Measurements from ENCODE around the gene ERICH3. TPM values are rescaled to one million over a fixed set of nuclear protein-coding genes. Genes with fewer than 3 reads are reported as not detected.

Gene ERICH3
- polyA plus RNA-seq, 4 donors = 0.15 to 0.32 TPM; not detected in 2

DNA sequence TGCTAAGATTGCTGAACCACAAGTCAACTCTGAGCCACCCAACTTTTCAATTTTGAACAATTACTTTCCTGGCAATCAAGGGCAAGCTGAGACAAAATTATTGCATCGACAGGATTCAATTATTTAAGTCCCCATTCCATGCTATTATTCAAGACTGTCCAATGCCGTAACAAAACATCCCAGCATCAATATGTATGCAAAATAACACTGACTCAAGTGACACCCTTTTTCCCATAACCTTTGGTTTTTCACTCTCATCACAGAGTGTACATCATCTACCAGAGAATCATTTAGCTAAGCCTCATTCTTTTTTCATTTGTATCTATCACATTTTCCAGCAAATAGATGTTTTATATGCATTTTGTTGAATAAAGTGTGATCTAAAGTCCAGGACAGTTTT is 54.6 kb downstream of the ERICH3 start:
- 76 to 82% (median 78%) methylated on average over 2 of the region's 2 CpGs for WGBS, 3 donors
- Histone ChIP-seq H3K4me3 (ENCODE audit: low read depth in 1 of 3, low read length in 3 of 3) (no peak overlapping the region), H3K27ac (ENCODE audit: low read depth in 1 of 3, low read length in 2 of 3) (no peak overlapping the region), H3K27me3 (ENCODE audit: control insufficient read depth in 3 of 3, insufficient read depth in 3 of 3, low read length in 3 of 3) (no peaks in the 10 kb centered on the region), H3K9me3 (ENCODE audit: control insufficient read depth in 2 of 2, insufficient read depth in 1 of 2, low read depth in 1 of 2, low read length in 1 of 2) (no peaks in the 10 kb centered on the region), H3K36me3 (ENCODE audit: control insufficient read depth in 3 of 3, insufficient read depth in 2 of 3, low read depth in 1 of 3, low read length in 3 of 3) (no peaks in the 10 kb centered on the region), H3K4me1 (ENCODE audit: control insufficient read depth in 3 of 3, insufficient read depth in 2 of 3, low read depth in 1 of 3, low read length in 2 of 3) (no peaks in the 10 kb centered on the region)
- DNase-seq = no peak
- FAIRE-seq = no peak

DNA sequence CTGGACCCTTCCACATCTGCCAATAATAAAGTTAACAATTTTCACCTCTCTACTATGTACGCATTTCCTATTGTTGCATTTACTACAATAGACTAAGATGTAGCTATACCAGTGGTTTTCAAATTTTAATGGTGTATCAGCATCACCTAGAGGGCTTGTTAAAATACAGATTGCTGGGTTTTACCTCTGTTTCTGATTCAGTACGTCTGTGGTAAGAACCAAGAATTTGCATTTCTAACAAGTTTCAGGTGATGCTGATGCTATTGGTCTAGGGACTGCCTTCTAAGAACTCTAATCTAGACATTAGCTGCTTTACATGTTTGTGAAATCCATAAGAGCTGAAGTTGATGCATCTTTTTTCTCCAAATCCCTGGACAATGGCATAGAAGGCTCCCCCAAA is 59.7 kb downstream of the ERICH3 start:
- Histone ChIP-seq H3K36me3 (ENCODE audit: control insufficient read depth in 3 of 3, insufficient read depth in 2 of 3, low read depth in 1 of 3, low read length in 3 of 3) (no peaks in the 10 kb centered on the region), H3K4me3 (ENCODE audit: low read depth in 1 of 3, low read length in 3 of 3) (no peak overlapping the region), H3K27ac (ENCODE audit: low read depth in 1 of 3, low read length in 2 of 3) (no peak overlapping the region), H3K9me3 (ENCODE audit: control insufficient read depth in 2 of 2, insufficient read depth in 1 of 2, low read depth in 1 of 2, low read length in 1 of 2) (no peaks in the 10 kb centered on the region), H3K4me1 (ENCODE audit: control insufficient read depth in 3 of 3, insufficient read depth in 2 of 3, low read depth in 1 of 3, low read length in 2 of 3) (no peaks in the 10 kb centered on the region), H3K27me3 (ENCODE audit: control insufficient read depth in 3 of 3, insufficient read depth in 3 of 3, low read length in 3 of 3) (no peaks in the 10 kb centered on the region)
- DNase-seq (no peak), FAIRE-seq (no peak)
- WGBS, 3 donors = 71 to 73% (median 72%) methylated on average over 2 of the region's 2 CpGs

DNA sequence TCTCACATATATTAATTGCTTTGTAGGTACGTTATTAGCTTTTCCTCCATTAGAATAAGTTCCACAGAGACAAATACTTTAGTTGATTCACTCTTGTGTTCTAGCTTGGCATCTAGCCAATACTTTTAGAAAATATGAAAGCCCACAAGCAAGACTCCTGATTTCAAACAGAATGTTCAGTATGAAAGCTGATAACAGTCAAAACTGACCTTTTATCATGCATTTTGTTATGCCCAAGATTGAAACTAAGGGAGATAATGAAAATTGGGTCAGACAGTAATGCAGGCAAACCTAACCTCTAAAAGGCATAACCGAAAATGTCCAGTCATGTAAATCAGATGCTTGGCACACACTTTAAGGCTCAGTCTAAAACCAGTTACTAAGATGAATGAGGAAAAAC is 61.7 kb downstream of the ERICH3 start:
- Histone ChIP-seq H3K4me3 (ENCODE audit: low read depth in 1 of 3, low read length in 3 of 3) (no peak overlapping the region), H3K9me3 (ENCODE audit: control insufficient read depth in 2 of 2, insufficient read depth in 1 of 2, low read depth in 1 of 2, low read length in 1 of 2) (no peaks in the 10 kb centered on the region), H3K27me3 (ENCODE audit: control insufficient read depth in 3 of 3, insufficient read depth in 3 of 3, low read length in 3 of 3) (no peaks in the 10 kb centered on the region), H3K27ac (ENCODE audit: low read depth in 1 of 3, low read length in 2 of 3) (no peak overlapping the region), H3K36me3 (ENCODE audit: control insufficient read depth in 3 of 3, insufficient read depth in 2 of 3, low read depth in 1 of 3, low read length in 3 of 3) (no peaks in the 10 kb centered on the region), H3K4me1 (ENCODE audit: control insufficient read depth in 3 of 3, insufficient read depth in 2 of 3, low read depth in 1 of 3, low read length in 2 of 3) (no peaks in the 10 kb centered on the region)
- DNase-seq = no peak
- no peak for FAIRE-seq
- 66 to 83% (median 79%) methylated on average over 2 of the region's 2 CpGs for WGBS, 3 donors

DNA sequence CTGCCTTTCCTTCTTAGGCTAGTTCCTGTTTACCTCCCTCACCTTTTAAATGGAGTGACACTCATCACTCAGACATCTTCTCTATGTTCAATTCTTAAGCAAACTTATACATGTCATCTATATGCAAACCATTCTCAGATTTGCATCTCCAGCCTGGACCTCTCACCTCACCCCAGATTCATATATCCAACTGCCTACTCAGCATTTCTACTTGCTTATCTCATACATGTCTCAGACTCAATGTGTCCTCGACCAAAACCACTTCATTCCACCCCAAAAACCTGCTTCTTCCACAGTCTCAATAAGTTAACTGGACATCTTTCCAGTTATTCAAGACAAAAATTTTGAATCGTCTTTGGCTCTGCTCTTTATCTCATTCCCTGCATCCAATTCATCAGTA is 62.6 kb downstream of the ERICH3 start:
- Histone ChIP-seq H3K9me3 (ENCODE audit: control insufficient read depth in 2 of 2, insufficient read depth in 1 of 2, low read depth in 1 of 2, low read length in 1 of 2) (no peaks in the 10 kb centered on the region), H3K4me3 (ENCODE audit: low read depth in 1 of 3, low read length in 3 of 3) (no peak overlapping the region), H3K27ac (ENCODE audit: low read depth in 1 of 3, low read length in 2 of 3) (no peak overlapping the region), H3K36me3 (ENCODE audit: control insufficient read depth in 3 of 3, insufficient read depth in 2 of 3, low read depth in 1 of 3, low read length in 3 of 3) (no peaks in the 10 kb centered on the region), H3K27me3 (ENCODE audit: control insufficient read depth in 3 of 3, insufficient read depth in 3 of 3, low read length in 3 of 3) (no peaks in the 10 kb centered on the region), H3K4me1 (ENCODE audit: control insufficient read depth in 3 of 3, insufficient read depth in 2 of 3, low read depth in 1 of 3, low read length in 2 of 3) (no peaks in the 10 kb centered on the region)
- 40 to 63% (median 41%) methylated on average over 2 of the region's 2 CpGs for WGBS, 3 donors
- FAIRE-seq = no peak
- no peak for DNase-seq

DNA sequence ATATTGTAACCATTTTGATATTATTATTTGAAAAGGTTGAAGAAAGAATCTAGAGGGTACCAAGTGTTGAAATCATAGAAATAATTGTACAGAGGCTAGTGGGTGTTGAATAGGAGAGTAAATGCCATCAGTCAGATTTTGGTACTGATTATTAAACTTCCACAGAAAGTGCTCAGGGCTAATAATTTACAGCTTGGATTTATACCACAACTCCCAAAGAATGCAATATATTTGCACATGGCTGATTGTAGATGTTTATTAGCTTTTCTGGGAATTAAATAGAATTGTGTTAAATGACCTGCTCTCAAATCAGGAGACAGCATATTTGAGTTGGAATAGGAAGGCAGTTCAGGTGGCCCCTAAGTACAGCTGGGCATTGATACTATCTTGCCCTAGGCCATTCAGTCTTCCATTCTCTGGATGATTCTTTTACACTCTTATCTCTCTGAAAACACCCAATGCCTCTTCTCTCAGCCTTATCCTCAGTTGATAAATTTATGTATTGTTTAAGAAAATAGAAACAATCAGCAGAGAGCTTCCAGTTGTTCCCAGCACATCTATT is 63.7 kb downstream of the ERICH3 start:
- FAIRE-seq = no peak
- no peak overlapping the region for H3K4me3 ChIP-seq (ENCODE audit: low read depth in 1 of 3, low read length in 3 of 3)
- DNase-seq = no peak
- H3K9me3 ChIP-seq (ENCODE audit: control insufficient read depth in 2 of 2, insufficient read depth in 1 of 2, low read depth in 1 of 2, low read length in 1 of 2) = no peaks in the 10 kb centered on the region
- H3K27me3 ChIP-seq (ENCODE audit: control insufficient read depth in 3 of 3, insufficient read depth in 3 of 3, low read length in 3 of 3) = no peaks in the 10 kb centered on the region
- H3K27ac ChIP-seq (ENCODE audit: low read depth in 1 of 3, low read length in 2 of 3) = no peak overlapping the region
- no peaks in the 10 kb centered on the region for H3K36me3 ChIP-seq (ENCODE audit: control insufficient read depth in 3 of 3, insufficient read depth in 2 of 3, low read depth in 1 of 3, low read length in 3 of 3)
- H3K4me1 ChIP-seq (ENCODE audit: control insufficient read depth in 3 of 3, insufficient read depth in 2 of 3, low read depth in 1 of 3, low read length in 2 of 3) = no peaks in the 10 kb centered on the region

DNA sequence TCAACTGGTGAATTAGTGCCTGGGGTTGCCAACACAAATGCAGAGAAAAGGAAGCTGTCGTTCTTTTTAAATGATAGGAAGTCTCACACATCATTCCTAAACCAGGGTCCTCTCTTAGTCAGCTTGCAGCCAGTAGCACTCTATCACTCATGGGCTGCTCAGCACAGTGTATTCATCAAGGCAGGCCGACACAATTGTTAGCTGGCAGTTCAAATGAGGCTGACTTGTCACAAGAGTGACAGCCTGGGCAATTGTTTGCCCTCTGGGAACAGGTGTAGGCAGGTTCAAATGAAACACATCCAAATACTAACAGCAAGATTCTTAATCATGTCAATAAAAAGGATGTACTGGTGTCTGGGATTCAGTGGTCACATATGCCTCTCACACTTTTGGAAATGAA is 76.9 kb downstream of the ERICH3 start:
- DNase-seq (no peak), FAIRE-seq (no peak)
- Histone ChIP-seq H3K27me3 (ENCODE audit: control insufficient read depth in 3 of 3, insufficient read depth in 3 of 3, low read length in 3 of 3) (no peaks in the 10 kb centered on the region), H3K36me3 (ENCODE audit: control insufficient read depth in 3 of 3, insufficient read depth in 2 of 3, low read depth in 1 of 3, low read length in 3 of 3) (no peaks in the 10 kb centered on the region), H3K4me1 (ENCODE audit: control insufficient read depth in 3 of 3, insufficient read depth in 2 of 3, low read depth in 1 of 3, low read length in 2 of 3) (no peaks in the 10 kb centered on the region), H3K27ac (ENCODE audit: low read depth in 1 of 3, low read length in 2 of 3) (no peak overlapping the region), H3K9me3 (ENCODE audit: control insufficient read depth in 2 of 2, insufficient read depth in 1 of 2, low read depth in 1 of 2, low read length in 1 of 2) (no peaks in the 10 kb centered on the region), H3K4me3 (ENCODE audit: low read depth in 1 of 3, low read length in 3 of 3) (no peak overlapping the region)
- whole genome bisulfite sequencing, 3 donors = 30 to 50% (median 38%) methylated on average over 2 of the region's 2 CpGs

DNA sequence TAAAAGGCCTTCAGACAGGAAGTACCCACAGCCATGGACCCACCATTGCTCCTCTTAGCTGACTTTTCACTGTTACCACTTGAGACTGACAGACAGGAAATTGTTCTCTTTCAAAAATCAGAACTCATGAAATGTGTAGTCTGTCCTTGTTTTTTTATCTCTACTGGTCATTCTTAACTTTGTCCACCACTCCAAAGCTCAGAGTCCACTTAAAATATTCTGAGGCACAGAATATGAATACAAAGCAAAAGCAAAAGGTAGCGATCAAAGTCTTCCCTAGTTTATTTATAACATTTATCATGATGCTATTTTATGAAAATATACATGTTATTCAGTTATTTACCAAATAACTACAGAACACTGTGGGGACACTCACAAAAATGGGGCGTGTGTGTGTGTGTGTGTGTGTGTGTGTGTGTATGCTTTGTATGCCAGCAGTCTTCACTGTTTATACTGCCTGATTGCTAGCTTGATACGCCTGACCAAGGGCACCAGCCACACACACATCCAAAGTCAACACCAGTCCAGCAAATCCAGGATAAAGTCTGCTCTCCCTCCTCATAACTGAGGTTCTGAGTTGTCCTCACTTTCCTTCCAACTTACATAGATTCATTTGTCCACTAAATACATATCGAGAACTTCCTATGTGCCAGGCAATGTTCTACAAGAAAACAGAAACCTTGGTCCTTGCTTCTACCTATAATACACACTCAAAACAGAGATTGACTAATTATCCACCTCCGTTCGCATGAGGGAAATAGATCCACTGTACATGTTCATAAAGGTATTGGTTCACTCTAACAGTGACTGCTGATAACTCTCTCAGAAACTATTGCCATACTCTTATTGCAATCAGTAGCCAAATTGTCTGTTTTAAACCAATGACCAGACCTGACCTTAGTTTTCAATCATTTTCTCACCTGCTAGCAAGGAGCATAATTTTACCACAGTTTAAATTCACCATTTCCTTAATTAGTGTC is 79.4 kb downstream of the ERICH3 start:
- no peaks in the 10 kb centered on the region for H3K36me3 ChIP-seq (ENCODE audit: control insufficient read depth in 3 of 3, insufficient read depth in 2 of 3, low read depth in 1 of 3, low read length in 3 of 3)
- FAIRE-seq (no peak), DNase-seq (no peak)
- no peak overlapping the region for H3K27ac ChIP-seq (ENCODE audit: low read depth in 1 of 3, low read length in 2 of 3)
- no peak overlapping the region for H3K4me3 ChIP-seq (ENCODE audit: low read depth in 1 of 3, low read length in 3 of 3)
- H3K27me3 ChIP-seq (ENCODE audit: control insufficient read depth in 3 of 3, insufficient read depth in 3 of 3, low read length in 3 of 3) = no peaks in the 10 kb centered on the region
- WGBS, 3 donors = 60 to 80% (median 60%) methylated on average over 6 of the region's 6 CpGs
- H3K4me1 ChIP-seq (ENCODE audit: control insufficient read depth in 3 of 3, insufficient read depth in 2 of 3, low read depth in 1 of 3, low read length in 2 of 3) = no peaks in the 10 kb centered on the region
- no peaks in the 10 kb centered on the region for H3K9me3 ChIP-seq (ENCODE audit: control insufficient read depth in 2 of 2, insufficient read depth in 1 of 2, low read depth in 1 of 2, low read length in 1 of 2)

DNA sequence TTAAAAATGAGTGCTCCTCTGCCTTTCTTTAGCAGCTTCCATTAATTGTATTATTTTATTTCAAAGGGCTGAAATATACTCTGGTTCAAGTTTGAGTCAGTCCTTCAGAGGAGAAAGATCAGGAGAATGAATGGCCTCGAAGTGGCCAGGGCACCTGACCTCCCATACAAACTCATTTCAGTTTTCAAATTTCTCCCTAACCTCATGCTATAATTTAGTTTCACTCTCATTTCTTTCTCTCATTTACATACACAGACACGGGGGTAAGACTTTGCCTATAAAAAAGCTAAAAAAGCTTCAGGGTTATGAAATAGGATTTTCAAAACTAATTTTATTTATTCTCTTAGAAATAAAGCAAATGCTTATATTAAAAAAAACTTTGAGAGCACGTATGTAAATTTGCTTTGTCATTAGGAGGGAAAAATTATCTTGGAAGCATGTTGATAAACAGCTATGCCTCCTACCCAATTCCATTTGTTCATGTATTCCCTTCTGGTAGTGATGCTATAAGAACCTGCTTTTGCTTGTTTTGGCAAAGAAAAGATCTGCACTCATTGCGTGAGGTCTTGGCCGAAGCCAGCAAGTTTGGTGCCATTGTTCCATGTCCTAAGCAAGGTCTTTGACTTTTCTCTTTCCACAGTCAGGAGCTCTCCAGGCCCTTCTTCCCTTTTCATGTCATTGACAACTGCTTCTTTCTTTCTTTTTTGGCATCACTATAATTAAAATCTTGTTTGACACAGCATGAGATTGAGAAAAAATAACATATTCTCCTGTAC is 80.8 kb downstream of the ERICH3 start:
- no peaks in the 10 kb centered on the region for H3K36me3 ChIP-seq (ENCODE audit: control insufficient read depth in 3 of 3, insufficient read depth in 2 of 3, low read depth in 1 of 3, low read length in 3 of 3)
- H3K27ac ChIP-seq (ENCODE audit: low read depth in 1 of 3, low read length in 2 of 3) = no peak overlapping the region
- no peaks in the 10 kb centered on the region for H3K4me1 ChIP-seq (ENCODE audit: control insufficient read depth in 3 of 3, insufficient read depth in 2 of 3, low read depth in 1 of 3, low read length in 2 of 3)
- H3K4me3 ChIP-seq (ENCODE audit: low read depth in 1 of 3, low read length in 3 of 3) = no peak overlapping the region
- no peak for FAIRE-seq
- H3K9me3 ChIP-seq (ENCODE audit: control insufficient read depth in 2 of 2, insufficient read depth in 1 of 2, low read depth in 1 of 2, low read length in 1 of 2) = no peaks in the 10 kb centered on the region
- no peaks in the 10 kb centered on the region for H3K27me3 ChIP-seq (ENCODE audit: control insufficient read depth in 3 of 3, insufficient read depth in 3 of 3, low read length in 3 of 3)
- DNase-seq = no peak
- WGBS, 3 donors = 66 to 76% (median 70%) methylated on average over 5 of the region's 5 CpGs
